GM19328 (cell line): ENCODE results near the gene INTS11.
A peak's percentile ranks its signal among the peaks of the same experiment; 100 is the strongest.

ENCODE experiments used
- ATAC-seq: cut with Tn5 transposase; IDR thresholded peaks from one replicate; pipeline ENCODE4 v1.9.1; 2021; ENCODE audit warnings: mild to moderate bottlenecking, moderate library complexity; ENCODE audit not compliant: unreplicated experiment

The INTS11 gene

DNA sequence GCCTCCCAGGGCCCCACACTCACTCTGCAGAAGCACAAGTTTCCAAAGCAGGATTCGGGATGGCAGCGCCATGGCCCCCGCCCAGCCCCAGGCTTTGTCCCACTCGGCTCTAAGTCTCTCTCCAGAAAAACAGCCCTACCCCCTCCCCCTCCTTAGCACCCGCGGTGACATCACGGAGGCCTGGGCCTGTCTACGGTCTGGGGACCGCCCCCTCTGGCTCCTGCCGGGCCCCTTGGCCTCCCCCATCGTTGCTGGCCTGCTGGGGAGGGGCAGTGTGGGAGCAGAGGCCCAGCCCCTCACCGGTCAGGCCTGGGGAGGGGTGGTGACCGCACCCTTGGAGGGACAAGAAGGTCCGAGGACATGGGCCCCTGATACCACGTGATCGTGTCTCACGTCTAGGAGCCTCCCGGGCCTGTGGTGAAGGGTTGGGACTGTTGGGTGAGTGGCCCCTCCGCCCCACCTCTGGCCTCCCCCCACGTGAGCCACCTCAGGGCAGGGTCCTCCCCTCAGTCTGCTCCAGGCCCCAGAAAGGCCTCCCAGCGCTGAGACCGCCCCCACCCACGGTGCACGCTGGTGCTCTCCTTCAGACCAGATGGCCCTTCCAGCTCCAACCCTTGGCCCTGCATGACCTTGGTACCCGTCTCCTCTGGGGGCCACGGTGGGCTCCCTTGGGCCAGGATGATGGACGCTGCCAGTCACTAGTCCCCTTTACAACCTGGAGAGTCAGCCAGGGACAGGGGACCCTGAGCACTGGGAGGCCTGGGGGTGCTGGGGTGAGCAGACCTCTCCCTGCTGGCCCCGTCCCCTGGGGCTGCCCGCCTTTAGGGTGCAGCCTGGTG is 34.2 kb upstream of the INTS11 start, which contains the start of gene MXRA8:
TSS of gene MXRA8 (minus strand) at position 123 of the 839 bp plus-strand sequence. CDS start at position 72, 51 bp downstream.
- no peak for ATAC-seq

DNA sequence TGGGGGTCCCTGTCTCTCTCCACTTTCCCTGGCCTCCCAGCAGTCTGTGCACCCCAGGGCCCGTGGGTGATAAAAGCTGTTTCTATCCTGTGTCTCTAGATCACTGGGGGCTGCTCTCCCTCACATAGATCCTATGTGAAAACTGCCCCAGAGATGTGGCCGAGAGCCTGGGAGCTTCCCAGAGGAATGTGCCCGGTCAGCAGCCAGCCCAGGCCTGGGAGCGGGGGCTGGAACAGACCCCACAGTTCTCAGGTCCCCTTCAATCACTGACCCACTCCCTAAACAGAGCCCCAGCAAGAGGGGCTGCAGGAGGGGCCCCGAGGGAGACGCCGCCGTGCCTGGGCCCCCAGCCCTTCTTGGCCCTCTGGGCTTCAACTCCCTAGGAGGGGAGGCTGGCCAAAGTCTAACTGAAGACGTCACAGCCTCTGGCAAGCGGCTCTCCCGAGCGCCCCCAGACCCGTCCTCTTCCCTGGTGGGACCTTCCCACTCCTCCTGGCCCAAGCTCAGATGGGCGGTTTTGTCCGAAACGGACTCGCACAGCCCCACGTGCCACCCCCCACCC is 33.5 kb upstream of the INTS11 start:
- ATAC-seq = no peak

- ATAC-seq = no peak
These were observed 32.4 kb upstream of the INTS11 start for GRCh38 chr1:1356796-1357401.

DNA sequence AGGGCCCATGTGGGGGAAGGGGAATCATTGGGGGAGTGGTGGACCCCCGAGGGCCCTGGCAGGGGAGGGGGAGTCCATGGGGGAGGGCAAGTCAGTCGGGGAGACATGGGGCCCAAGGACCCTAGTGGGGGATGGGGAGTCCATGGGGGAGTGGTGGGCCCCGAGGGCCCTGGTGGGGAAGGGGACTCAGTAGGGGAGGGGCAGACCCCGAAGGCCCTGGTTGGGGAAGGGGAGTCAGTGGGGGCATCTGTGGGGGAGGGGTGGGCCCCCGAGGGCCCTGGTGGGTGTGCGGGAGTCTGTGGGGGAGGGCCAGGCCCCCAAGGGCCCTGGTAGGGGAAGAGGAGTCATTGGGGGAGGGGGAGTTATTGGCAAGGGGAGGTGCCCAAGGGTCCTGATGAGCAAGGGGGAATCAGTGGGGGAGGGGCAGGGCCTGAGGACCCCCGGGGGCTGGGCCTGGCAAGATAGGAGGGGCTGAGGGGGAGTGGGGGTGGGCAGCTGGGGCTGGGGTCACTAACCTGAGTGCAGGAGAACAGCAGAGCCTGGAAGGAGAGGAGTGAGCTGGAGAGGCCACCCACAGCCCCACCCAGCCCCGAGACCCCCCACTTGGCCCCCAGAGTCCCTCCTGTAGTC is 31.8 kb upstream of the INTS11 start:
- no peak for ATAC-seq

DNA sequence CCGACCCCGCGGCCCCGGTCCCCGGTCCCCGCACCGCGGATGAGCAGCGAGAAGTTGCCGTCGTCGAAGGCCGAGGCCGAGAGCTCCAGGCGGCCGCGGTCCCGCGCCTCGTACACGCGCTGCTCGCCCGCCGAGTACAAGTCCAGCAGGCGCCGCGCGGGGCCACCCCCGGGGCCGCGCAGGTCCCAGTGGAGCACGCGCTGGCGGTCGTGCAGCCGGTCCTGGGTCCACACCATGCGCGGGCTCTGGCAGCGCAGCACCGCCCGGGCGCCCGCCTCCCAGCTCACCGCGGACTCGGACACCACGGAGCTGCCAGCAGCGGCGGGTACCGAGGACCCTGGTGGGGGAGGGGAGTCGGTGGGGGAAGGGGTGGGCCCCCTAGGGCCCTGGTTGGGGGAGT is 31.0 kb upstream of the INTS11 start:
- no peak for ATAC-seq

- ATAC-seq = no peak
These were observed 30.1 kb upstream of the INTS11 start for GRCh38 chr1:1354271-1355247.

GRCh38 chr1:1353389-1354151 is 29.1 kb upstream of the INTS11 start:
- no peak for ATAC-seq

- no peak for ATAC-seq
These were observed 28.4 kb upstream of the INTS11 start for GRCh38 chr1:1352786-1353388.

DNA sequence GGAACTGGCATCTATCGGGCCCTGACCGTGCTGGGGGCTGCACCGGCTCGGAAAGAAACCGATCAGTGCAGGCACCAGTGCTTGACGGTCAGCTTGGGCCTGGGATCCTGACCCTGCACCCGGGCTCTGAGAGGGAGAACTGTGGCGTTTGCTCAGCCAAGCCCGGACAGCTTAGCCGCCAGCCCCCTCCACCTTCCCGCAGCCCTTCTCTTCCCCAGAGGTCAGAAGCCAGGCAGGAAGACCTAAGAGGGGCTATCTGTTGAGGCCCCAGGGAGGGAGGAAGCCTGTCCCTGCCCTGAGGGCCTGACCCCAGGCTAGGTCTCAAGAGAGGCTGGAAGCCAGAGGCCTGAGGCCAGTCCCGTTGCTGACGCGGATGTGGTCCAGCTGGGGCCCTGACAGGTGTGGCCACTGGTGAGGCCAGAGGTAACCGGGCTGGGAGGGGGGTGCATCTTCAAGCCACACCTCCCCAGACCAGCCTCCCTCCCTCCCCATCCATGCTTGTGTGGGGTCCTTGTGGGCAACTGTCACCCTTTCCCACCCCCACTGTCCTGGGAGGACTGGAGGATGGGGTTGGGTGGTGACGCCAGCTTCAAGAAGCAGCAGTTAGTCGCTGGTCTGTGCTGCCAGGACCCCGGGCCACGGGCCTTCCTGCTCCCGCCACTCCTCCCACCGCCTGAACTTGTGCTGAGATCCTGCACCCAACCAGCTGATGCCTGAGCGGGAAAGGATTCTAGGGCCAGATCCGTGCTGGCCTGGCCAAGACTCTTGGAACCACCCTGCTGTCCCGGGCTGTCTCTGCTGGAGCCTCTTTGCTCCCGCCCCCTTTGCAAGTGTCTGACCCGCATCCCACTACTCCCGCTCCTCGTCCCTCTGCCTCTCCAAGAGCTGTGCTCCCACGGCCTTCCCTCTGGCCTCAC is 27.3 kb upstream of the INTS11 start:
- ATAC-seq = no peak

DNA sequence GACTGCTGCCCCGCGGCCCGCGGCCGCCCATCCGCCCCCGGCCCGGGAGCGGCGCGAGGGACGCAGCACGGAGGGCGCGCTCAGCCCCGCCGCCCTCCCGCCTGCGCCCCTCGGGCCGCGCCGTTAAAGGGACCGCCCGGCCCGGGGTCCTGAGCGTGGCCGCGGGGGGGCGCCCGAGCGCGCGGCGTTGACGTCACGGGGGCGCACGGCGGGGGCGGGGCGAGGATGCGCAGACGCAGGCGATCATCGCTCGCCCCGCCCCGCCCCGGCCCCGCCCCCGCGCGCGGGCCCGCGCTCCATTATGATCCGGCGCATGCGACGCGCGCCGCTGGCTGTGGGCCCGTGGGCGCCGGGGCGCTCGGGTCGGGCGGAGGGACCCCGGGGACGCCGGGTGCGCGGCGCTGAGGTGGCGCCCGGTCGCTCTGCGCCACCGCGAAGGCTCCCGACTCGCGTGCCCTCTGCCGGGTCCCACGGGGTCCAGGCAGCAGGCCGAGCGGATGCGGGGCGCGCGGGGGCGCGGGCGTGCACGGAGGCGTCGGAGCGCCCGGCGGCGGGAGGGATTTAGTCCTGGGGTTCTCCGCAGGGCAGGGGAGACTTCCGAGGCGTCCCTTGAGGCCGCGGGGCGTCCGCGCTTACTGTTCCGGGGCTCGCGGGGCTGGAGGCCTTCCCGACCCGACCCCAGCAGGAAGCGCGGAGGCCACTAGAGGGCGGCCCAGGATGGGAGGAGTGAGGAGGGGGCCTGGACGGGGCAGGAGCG is 25.0 kb upstream of the INTS11 start, which contains the start of gene DVL1:
TSS of gene DVL1 (minus strand) at position 163 of the 757 bp plus-strand sequence. CDS start 353 bp downstream, outside the sequence.
- ATAC-seq = peak; percentile 68

DNA sequence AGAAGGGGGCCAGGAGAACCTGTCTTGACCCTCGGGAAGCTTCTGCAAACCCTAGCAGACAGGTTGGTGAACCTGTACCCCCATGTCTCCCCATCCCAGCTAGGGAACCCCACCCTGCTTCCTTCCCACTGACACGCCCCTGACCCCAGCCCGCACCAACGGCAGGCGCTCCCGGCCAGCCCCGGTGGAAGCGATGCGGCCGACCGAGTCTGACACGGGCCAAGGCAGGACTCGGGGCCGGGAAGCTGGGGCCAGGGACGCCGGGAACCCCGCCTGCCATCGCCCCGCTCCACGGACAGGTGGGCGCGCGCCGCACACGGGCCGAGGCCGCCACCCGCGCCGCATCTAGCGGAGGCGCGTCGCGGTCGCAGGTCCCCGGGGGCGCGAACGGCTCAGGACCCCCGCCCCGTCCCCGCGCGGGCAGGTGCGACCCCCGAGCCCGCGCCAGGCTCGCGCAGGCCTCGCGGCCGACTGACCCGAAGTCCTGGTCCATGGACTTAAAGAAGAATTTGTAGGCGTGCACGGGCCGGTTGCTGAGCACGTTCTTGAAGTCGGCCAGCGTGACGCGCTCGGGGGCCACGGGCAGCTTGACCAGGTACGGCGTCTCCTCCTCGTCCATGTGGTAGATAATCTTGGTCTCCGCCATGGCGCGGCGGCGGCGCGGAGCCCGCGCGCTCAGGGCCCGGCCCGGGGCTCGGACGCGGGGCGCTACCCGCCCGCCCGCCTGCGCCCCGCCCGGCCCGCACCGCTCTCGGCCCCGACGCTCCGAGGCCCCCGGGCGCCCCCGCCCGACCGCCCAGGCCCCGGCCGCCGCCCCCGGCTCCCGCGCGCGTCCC is 24.2 kb upstream of the INTS11 start:
- ATAC-seq = peak; percentile 24

DNA sequence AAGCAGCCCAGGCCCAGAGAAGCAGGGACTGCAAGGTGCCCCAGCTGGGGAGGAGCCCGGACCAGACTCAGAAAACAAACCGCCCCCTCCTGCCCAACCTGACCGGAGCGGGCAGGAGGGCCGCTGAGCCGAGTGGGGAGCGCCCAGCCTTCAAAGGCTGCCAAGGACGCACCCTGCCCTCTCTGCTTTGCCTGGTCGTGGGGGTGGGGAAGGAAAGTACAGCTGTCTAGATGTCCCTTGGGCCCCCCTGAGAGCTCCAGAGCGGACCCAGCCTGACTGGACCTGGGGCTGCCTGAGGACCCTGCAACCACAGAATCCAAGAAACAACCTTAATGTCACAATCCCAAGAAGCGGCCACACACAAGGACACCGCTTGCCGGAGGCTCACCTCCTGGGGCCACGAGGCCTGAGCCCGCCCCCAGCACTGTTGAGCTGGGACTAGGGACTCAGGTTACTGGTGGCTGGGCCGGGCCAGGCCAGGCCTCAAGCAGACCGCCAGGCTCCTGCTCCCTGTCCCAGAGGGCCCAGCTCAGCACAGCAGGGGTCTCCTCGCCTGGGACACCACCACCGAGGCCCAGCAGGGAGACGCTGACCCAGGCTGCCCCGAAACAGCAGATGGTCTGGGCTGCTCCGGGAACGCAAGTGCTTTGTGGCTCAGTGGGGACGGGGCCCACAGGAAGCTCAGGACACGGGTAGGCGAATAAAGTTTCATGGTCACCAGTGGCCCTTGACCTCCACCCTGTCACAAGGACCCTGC is 23.4 kb upstream of the INTS11 start:
- no peak for ATAC-seq

DNA sequence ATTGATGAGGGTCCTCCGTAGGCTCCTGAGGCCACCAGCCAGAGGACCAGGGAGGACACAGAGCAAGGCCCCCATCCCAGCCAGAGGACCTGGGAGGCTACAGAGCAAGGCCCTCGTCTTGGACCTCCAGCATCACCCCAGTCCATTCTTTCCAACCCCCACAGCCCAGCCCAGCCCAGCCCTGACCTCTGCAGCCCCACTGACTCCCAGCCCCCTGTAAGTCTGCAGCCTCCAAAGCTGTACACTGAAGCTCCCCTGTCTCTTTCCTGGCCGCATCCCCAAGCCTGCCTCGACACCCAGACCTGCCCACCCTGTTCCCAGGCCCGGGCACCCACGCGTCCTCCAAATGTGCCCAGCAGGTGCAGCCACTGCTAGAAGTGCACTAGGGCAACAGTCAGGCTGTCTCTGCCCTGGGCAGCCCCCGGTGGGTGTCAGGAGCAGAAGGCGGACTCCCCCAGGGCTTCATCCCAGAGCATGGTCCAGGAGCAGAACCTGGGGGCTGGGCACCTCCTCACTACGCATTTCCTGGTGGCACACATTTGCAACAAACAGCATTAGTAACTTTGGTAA is 22.7 kb upstream of the INTS11 start:
- no peak for ATAC-seq

GRCh38 chr1:1346501-1346890 is 22.0 kb upstream of the INTS11 start:
- no peak for ATAC-seq

DNA sequence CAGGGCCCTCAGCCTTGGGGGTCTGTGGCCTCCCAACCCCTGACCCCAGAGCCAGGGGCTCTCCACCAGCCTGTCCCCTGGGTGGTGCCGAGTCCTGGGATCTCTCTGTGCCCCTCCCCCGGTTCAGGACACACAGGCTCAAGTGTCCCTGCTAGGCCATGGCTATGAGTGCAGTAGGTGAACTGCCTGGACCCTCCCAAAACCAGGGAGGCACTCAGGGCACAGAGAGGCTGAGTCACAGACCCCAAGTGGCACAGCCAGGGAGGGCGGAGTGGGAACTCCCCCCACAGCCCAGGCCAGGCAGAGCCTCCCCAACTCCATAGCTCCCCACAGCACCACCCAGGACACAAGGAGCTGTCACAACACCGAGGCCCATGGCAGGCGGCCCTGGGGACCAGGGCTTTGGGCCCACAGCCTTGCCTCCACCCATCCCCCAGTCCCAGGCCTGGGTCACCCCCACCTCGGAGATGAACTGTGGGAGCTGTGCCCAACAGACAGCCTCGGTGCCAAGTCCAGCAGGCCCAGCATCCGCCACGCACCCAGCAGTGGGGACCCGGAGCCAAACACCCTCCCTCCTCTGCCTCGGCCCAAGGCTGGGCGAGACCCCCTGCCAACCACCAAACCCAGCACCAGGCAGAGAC is 21.5 kb upstream of the INTS11 start:
- ATAC-seq = no peak
